Uterus (tissue), 2 donors: ENCODE results near the gene SF3B3.

Source experiments
- CTCF ChIP-seq, 4 experiments: fragments of 200-600 bp in 2 of 4; fragments of 450-650 bp in 2 of 4; sonication (generic) in 2 of 4; IDR thresholded peaks; one replicate each; pipeline ENCODE4 v1.5.1; 2016 to 2019; ENCODE audit warnings: antibody characterized with exemption in 4 of 4, mild to moderate bottlenecking in 2 of 4, moderate library complexity in 1 of 4
- POLR2A ChIP-seq, 2 donors: fragments of 450-650 bp; IDR thresholded peaks; one replicate each; pipeline ENCODE4 v1.6.1; 2016; ENCODE audit warnings: antibody characterized with exemption in 2 of 2, mild to moderate bottlenecking in 1 of 2, moderate library complexity in 1 of 2

DNA sequence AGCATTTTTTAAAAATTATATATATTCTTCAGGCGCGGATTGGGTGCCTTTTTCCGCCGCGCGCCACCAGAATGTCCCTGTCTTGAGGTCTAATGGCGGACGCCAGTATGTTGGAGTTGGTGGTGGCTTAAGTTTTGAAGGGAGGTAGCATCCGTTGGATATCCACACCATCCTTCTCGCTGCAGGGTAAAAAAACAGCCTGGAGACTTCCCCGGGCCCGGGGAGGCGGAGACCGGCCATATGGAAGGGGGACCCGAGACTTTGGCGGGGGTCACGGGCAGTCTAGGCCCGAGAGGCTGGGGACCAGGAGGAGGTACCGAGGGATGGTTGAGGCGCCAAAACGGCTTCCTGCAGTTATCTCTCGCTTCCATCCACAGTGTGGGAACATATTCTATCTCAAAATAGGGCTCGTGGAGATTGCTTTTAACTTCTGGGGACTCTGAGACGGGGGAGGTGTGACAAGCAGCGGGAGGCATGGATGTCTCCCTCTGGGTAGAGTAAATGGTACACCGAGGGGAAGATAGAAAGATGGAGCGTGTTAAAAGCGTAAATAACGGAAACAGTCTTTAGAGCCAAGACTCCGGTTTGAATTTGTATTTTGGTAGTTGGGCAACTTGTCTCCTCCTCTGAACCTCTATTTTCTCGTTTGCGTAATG is at the start of gene SF3B3:
- TF ChIP-seq CTCF (IDR thresholded peaks at IDR 0.05) (no peak), POLR2A (IDR thresholded peaks at IDR 0.05) (no peak)
